Right lobe of liver (tissue), 6 donors: Measurements from ENCODE around the gene KCNK5. TPM values are rescaled to one million over a fixed set of nuclear protein-coding genes. Genes with fewer than 3 reads are reported as not detected.

Source experiments
- ATAC-seq, 4 donors: fragments of 200-7000 bp; cut with Tn5 transposase; one replicate each; pipeline ENCODE4 v1.9.1; 2020; ENCODE audit warnings: mild to moderate bottlenecking in 4 of 4, moderate library complexity in 4 of 4
- DNase-seq, 3 donors: peaks; one replicate each; pipeline ENCODE4 v3.0.0-alpha.2; 2020
- H3K27ac ChIP-seq, 3 donors: fragments of 200-600 bp; one replicate each; pipeline ENCODE4 v1.8.0; 2022
- H3K27me3 ChIP-seq, 2 donors: fragments of 200-600 bp; one replicate each; pipeline ENCODE4 v1.8.0; 2022
- H3K36me3 ChIP-seq, 4 donors: fragments of 200-600 bp; sonication (generic) in 1 of 4; one replicate each; pipeline versions ENCODE4 v1.5.1 to v1.8.0; 2017 to 2022; ENCODE audit warnings: control low read depth in 1 of 4
- H3K4me1 ChIP-seq, 4 donors: fragments of 200-600 bp; sonication (generic) in 1 of 4; one replicate each; pipeline versions ENCODE4 v1.5.1 to v1.8.0; 2017 to 2022; ENCODE audit warnings: control low read depth in 1 of 4
- H3K4me3 ChIP-seq, 3 donors: fragments of 200-600 bp; one replicate each; pipeline ENCODE4 v1.8.0; 2022
- H3K9me3 ChIP-seq, 4 donors: fragments of 200-600 bp; sonication (generic) in 1 of 4; one replicate each; pipeline versions ENCODE4 v1.5.1 to v1.8.0; 2017 to 2022; ENCODE audit warnings: control low read depth in 1 of 4
- POLR2A ChIP-seq: fragments of 450-650 bp; IDR thresholded peaks from one replicate; pipeline ENCODE4 v1.6.1; 2017; ENCODE audit warnings: antibody characterized with exemption, mild to moderate bottlenecking
- WGBS: methylation state at CpG from one replicate; pipeline ENCODE4 v1.1.6; 2018; ENCODE audit warnings: low coverage, low lambda C conversion rate; ENCODE audit not compliant: insufficient coverage; ENCODE audit errors: missing lambda C conversion rate; 5-methylcytosine and 5-hydroxymethylcytosine counted together
- intact Hi-C, 2 donors: fragments of 100-400 bp; cut with DNase I; formaldehyde crosslinking; loops; one replicate each; pipeline versions ENCODE4 v1.11.2 to v1.14.1; 2022
- total RNA-seq, 6 experiments: library from RNA; depleted of rRNA in 2 of 6; stranded (reverse); fragments of >200 nt in 2 of 6; fragmentation: NEBNext Ultra II Directional in 3 of 6; extraction: Animal tissue kit (Norgen Biotek cat#: 25700) in 3 of 6; gene quantifications; one replicate each; pipeline versions ENCODE4 v1.1.0 to v1.2.4, GENCODE V29; 2016 to 2023
- TF ChIP-seq, protein P1 (sequence below), 4 donors: fragments of 200-600 bp in 3 of 4; fragments of 450-650 bp in 1 of 4; IDR thresholded peaks; one replicate each; pipeline versions ENCODE4 v1.5.1 to v1.8.0; 2016 to 2022; ENCODE audit warnings: antibody characterized with exemption in 4 of 4, mild to moderate bottlenecking in 2 of 4
- donor health status: DM: no; HTN: yes; CAD: no.
- donor health status: DM: no; HTN: no; CAD: no.
- donor health status: DM: no; HTN: no; CAD: no.
- donor health status: DM: no; HTN: yes; CAD: no.
- donor health status: DM: no; HTN: yes; CAD: no.

KCNK5 gene
- total RNA-seq, 6 experiments from 2014 or later, result 3.2 to 54.3 (median 6.7) TPM

DNA sequence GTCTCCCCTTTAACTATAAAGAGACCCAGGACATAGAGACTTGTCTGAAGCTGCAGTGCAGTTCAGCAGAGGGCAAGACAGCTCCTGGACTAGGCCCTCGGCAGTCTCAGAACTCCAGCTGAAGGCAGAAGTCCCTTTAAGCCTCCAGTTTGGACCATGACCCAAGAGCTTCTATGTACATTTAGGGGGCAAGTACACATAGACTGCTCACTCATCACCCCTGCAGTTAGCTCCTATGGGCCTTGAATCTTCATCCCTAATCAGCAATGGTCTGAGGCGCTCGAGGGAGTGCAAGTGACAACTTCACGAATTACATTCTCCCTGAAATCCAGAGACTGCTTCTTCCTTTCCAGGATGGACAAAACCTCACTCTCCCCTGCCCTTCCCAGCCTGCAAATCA is 47.4 kb downstream of the KCNK5 start:
- intact Hi-C loops, result no loop called here
- DNase-seq (no peak), ATAC-seq (no peak)
- Histone ChIP-seq H3K36me3 (no peaks in the 10 kb centered on the region), H3K4me1 (peaks cover 0 to 23% (median 4%) of the 10 kb centered on the region in 4 donors), H3K27me3 (no peaks in the 10 kb centered on the region), H3K27ac (no peak overlapping the region), H3K4me3 (no peak overlapping the region), H3K9me3 (no peaks in the 10 kb centered on the region)
- TF ChIP-seq, protein P1, sequence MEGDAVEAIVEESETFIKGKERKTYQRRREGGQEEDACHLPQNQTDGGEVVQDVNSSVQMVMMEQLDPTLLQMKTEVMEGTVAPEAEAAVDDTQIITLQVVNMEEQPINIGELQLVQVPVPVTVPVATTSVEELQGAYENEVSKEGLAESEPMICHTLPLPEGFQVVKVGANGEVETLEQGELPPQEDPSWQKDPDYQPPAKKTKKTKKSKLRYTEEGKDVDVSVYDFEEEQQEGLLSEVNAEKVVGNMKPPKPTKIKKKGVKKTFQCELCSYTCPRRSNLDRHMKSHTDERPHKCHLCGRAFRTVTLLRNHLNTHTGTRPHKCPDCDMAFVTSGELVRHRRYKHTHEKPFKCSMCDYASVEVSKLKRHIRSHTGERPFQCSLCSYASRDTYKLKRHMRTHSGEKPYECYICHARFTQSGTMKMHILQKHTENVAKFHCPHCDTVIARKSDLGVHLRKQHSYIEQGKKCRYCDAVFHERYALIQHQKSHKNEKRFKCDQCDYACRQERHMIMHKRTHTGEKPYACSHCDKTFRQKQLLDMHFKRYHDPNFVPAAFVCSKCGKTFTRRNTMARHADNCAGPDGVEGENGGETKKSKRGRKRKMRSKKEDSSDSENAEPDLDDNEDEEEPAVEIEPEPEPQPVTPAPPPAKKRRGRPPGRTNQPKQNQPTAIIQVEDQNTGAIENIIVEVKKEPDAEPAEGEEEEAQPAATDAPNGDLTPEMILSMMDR (IDR thresholded peaks at IDR 0.05), result no peak
- TF ChIP-seq POLR2A, result no peak
- WGBS, result no CpG with 5 or more reads among the region's 4 CpGs

DNA sequence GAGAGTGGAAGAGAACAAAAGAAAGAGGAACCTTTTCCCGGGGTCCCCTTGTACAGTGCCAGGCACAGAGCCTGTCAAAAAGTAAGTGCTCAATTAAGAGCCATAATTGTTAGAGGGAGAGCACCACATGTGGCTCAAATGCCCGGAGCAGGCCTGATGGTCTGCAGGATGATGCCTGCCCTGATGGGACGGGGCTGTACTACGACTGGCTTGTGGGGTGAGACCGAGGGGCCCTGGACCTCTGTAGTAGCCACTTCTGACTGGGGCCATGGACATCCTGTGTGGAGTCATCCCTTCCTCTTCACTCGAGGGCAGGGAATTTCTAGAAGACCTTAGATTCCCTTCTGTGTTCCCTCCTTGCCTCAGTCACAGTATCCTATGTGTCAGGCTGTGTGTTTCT is 47.9 kb downstream of the KCNK5 start:
- peaks cover 0 to 18% (median 4%) of the 10 kb centered on the region in 4 donors for H3K4me1 ChIP-seq
- H3K36me3 ChIP-seq, result no peaks in the 10 kb centered on the region
- ATAC-seq (no peak), DNase-seq (no peak)
- no peaks in the 10 kb centered on the region for H3K9me3 ChIP-seq
- no peaks in the 10 kb centered on the region for H3K27me3 ChIP-seq
- TF ChIP-seq POLR2A, result no peak
- TF ChIP-seq, protein P1 (IDR thresholded peaks at IDR 0.05), result no peak
- WGBS, result 69% methylated on average over 4 of the region's 6 CpGs
- no peak overlapping the region for H3K4me3 ChIP-seq
- no peak overlapping the region for H3K27ac ChIP-seq
- intact Hi-C loops, result no loop called here

DNA sequence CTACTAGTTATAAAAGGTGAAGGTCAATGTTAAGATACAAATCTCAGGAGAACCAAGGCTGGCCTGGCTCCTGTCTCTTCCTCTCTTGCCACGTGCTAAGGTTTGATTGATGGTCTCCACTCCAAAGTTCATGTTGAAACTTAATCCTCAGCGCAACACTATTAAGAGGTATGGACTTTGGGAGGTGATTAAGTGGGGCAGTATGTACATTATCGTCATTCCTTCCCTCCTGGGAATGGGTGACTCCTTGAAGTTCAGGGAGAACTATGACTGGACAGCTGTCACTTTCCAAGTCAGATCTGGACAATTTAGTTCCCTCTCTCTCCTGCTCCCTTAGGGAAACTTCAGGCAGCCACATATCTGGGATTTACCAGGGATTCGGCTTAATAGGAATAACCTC is 50.5 kb downstream of the KCNK5 start:
- Histone ChIP-seq H3K27me3 (no peaks in the 10 kb centered on the region), H3K4me1 (no peaks in the 10 kb centered on the region), H3K27ac (no peak overlapping the region), H3K4me3 (no peak overlapping the region), H3K36me3 (no peaks in the 10 kb centered on the region), H3K9me3 (no peaks in the 10 kb centered on the region)
- DNase-seq (no peak), ATAC-seq (no peak)
- 80% methylated on average over 3 of the region's 4 CpGs for WGBS
- intact Hi-C loops, result no loop called here
- TF ChIP-seq POLR2A, result no peak
- TF ChIP-seq, protein P1 (IDR thresholded peaks at IDR 0.05), result no peak

GRCh38 chr6:39178235-39178634 is 51.0 kb downstream of the KCNK5 start:
- Histone ChIP-seq H3K4me3 (no peak overlapping the region), H3K36me3 (no peaks in the 10 kb centered on the region), H3K9me3 (no peaks in the 10 kb centered on the region), H3K4me1 (no peaks in the 10 kb centered on the region), H3K27me3 (no peaks in the 10 kb centered on the region), H3K27ac (no peak overlapping the region)
- intact Hi-C loops, result no loop called here
- no peak for TF ChIP-seq POLR2A
- TF ChIP-seq, protein P1 (IDR thresholded peaks at IDR 0.05), result no peak
- 87% methylated on average over 5 of the region's 8 CpGs for WGBS
- no peak for DNase-seq
- no peak for ATAC-seq

- ATAC-seq (no peak), DNase-seq (no peak)
- WGBS, result 57% methylated on average over 1 of the region's 1 CpG
- TF ChIP-seq, protein P1 (IDR thresholded peaks at IDR 0.05), result no peak
- TF ChIP-seq POLR2A, result no peak
- Histone ChIP-seq H3K27ac (no peak overlapping the region), H3K9me3 (no peaks in the 10 kb centered on the region), H3K27me3 (no peaks in the 10 kb centered on the region), H3K4me3 (no peak overlapping the region), H3K4me1 (no peaks in the 10 kb centered on the region), H3K36me3 (no peaks in the 10 kb centered on the region)
- intact Hi-C loops, result no loop called here
These were observed 52.1 kb downstream of the KCNK5 start for GRCh38 chr6:39177130-39177529.
